AG10803 (cell line): ENCODE results near the gene RAMP1.

Experiments
- DNase-seq: peaks from one replicate; pipeline ENCODE4 v3.0.0; 2010; ENCODE audit warnings: low read depth
- H3K4me3 ChIP-seq: 2 replicates; pipeline ENCODE4 v1.5.1; 2011; ENCODE audit warnings: mild to moderate bottlenecking, low read length, control low read depth
- CTCF ChIP-seq: conservative IDR thresholded peaks from 2 replicates; pipeline ENCODE4 v1.5.1; 2011; ENCODE audit warnings: mild to moderate bottlenecking, low read length, control low read depth, inconsistent platforms

RAMP1 gene

GRCh38 chr2:237921967-237922492 is 62.6 kb downstream of the RAMP1 start:
- no peak overlapping the region for H3K4me3 ChIP-seq
- TF ChIP-seq CTCF: no peak
- no peak for DNase-seq

- no peak for DNase-seq
- no peak for TF ChIP-seq CTCF
- no peak overlapping the region for H3K4me3 ChIP-seq
These were observed 63.4 kb downstream of the RAMP1 start for GRCh38 chr2:237922641-237923361.

- peak overlapping the region; percentile 37 for H3K4me3 ChIP-seq
- TF ChIP-seq CTCF: peak; percentile 56
- DNase-seq: peak; percentile 82
These were observed 64.2 kb downstream of the RAMP1 start for GRCh38 chr2:237923481-237924163.

GRCh38 chr2:237924164-237924534 is 64.7 kb downstream of the RAMP1 start:
- TF ChIP-seq CTCF: no peak
- H3K4me3 ChIP-seq: no peak overlapping the region
- DNase-seq: no peak

GRCh38 chr2:237927135-237927534 is 67.7 kb downstream of the RAMP1 start:
- H3K4me3 ChIP-seq: no peak overlapping the region
- TF ChIP-seq CTCF: no peak
- no peak for DNase-seq

- TF ChIP-seq CTCF: no peak
- no peak overlapping the region for H3K4me3 ChIP-seq
- no peak for DNase-seq
These were observed 68.6 kb downstream of the RAMP1 start for GRCh38 chr2:237927986-237928385.

- H3K4me3 ChIP-seq: no peak overlapping the region
- DNase-seq: no peak
- no peak for TF ChIP-seq CTCF
These were observed 70.6 kb downstream of the RAMP1 start for GRCh38 chr2:237929979-237930378.
